HG03045 (cell line): ENCODE results near the gene MCCC1.
"Not testable (repeated sequence)": the region's sequence is repeated elsewhere in the genome, so short reads cannot be mapped to it uniquely, and the experiment has no call there.

ENCODE experiments used
- ATAC-seq: cut with Tn5 transposase; IDR thresholded peaks from one replicate; pipeline ENCODE4 v1.9.1; 2021; ENCODE audit warnings: mild to moderate bottlenecking, moderate library complexity; ENCODE audit not compliant: unreplicated experiment

The MCCC1 gene

GRCh38 chr3:183106635-183107034 is 7.3 kb upstream of the MCCC1 start:
- ATAC-seq, result no peak

- ATAC-seq, result not testable (repeated sequence)
Observed at GRCh38 chr3:183103950-183104349, 4.7 kb upstream of the MCCC1 start.

DNA sequence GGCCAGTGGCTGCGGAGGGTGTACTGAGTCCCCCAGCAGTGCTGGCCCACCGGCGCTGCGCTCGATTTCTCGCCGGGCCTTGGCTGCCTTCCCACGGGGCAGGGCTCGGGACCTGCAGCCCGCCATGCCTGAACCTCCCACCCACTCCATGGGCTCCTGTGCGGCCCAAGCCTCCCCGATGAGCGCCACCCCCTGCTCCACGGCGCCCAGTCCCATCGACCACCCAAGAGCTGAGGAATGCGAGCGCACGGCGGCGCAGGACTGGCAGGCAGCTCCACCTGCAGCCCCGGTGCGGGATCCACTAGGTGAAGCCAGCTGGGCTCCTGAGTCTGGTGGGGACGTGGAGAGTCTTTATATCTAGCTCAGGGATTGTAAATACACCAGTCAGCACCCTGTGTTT is 1.7 kb upstream of the MCCC1 start:
- ATAC-seq, result not testable (repeated sequence)

DNA sequence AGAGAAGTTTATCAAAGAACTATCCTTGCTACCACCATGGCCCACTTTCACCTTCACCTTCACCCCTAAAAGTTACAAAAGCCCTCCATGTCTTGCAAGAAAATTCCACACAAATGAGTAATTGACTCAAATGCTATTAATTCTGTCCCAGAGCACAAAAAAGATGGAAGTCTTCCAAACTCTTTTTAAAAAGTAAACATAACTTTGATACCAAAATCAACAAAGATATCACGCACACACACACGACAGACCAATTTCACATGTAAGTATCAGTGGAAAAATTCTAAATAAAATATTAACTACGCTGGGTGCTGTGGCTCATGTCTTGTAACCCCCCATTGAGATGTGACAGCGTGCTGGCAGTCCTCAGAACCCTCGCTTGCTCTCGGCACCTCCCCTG is 1.1 kb upstream of the MCCC1 start:
- ATAC-seq, result no peak

- no peak for ATAC-seq
Observed at GRCh38 chr3:183099838-183100204, 525 bp upstream of the MCCC1 start.

- ATAC-seq, result no peak
Observed at GRCh38 chr3:183098536-183099025, 715 bp downstream of the MCCC1 start.

DNA sequence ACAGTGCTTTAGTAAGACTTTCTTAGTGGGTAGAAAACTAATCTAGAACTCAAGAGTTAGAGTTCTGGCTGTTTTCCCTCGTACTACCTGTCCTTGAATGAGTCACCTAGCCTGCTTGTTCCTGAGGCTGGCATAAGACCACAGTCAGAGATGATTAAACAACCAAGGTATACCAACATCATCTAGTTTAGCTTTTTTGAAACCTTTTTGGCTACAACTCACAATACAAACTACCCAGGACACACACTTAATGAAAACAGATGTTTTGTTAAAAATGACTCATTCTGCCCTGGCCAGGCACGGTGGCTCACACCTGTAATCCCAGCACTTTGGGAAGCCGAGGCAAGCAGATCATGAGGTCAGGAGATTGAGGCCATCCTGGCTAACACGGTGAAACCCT is 4.6 kb downstream of the MCCC1 start:
- no peak for ATAC-seq

GRCh38 chr3:183092256-183092655 is 7.0 kb downstream of the MCCC1 start:
- no peak for ATAC-seq

GRCh38 chr3:183087184-183087583 is 12.1 kb downstream of the MCCC1 start:
- ATAC-seq, result no peak

DNA sequence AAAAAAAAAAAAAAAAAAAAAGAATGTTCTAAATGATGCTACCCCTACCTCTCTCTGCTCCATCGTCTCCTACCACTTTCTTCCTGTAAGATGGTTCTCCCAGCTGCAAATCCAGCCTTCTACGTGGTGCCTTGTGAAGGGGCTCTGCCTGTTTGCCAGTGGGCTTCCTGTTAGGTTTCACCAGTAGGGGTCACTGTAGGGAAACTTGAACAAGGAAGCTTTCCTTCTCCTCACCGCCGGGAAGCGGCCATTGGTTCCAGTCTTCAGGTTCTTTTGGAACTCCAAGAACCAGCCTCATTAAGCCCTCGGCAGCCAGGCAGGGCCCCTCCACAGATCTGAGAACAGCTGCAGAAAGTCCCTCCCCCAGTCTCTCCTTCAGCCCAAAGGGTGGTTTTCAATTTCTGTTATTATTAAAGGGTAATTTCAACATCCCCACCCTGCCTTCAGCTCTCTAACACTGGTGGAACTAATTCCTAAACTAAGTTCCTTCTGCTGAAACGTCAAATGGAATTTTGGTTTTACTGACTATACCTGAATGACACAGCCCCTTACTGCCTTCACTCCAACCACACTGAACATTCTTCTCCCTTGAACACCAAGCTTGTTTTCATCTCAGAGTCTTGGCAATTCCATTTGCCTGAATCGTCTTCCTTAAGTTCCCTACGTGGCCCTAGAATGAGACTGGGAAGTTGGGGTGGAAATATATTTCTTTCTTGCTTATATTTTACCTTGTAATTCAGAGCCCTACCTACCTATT is 13.5 kb downstream of the MCCC1 start:
- ATAC-seq, result no peak

GRCh38 chr3:183082355-183082915 is 16.9 kb downstream of the MCCC1 start:
- no peak for ATAC-seq

GRCh38 chr3:183081459-183082183 is 17.7 kb downstream of the MCCC1 start:
- no peak for ATAC-seq

DNA sequence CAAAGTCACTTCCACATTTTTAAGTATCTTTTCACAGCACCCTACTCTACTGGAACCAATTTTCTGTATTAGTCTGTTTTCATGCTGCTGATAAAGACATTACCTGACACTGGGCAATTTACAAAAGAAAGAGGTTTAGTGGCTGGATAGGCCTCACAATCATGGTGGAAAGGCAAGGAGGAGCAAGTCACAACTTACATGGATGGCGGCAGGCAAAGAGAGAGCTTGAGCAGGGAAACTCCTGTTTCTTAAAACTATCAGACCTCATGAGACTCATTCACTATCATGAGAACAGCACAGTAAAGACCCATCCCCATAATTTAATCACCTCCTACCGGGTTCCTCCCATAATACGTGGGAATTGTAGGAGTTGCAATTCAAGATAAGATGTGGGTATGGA is 18.7 kb downstream of the MCCC1 start:
- no peak for ATAC-seq

- no peak for ATAC-seq
Observed at GRCh38 chr3:183074881-183075280, 24.4 kb downstream of the MCCC1 start.

DNA sequence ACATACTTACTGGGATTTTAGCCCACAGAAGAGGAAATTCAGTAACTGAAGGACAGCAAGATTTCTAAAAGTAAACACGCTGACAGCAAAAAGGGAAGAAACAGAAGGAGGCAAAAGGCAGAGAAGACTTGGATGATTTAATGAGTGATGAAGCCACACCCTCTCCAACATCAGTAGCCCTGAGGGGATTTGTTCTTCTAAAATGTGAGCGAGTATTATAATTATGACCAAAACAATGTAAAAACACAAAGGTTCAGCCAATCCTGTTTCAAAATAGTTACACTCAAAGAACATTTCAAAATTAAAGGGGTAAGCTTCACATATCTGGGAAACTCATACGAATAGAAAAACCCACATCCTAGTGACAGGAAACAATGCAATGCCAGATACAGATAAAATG is 25.0 kb downstream of the MCCC1 start:
- no peak for ATAC-seq

- ATAC-seq, result no peak
Observed at GRCh38 chr3:183073839-183074238, 25.5 kb downstream of the MCCC1 start.

- no peak for ATAC-seq
Observed at GRCh38 chr3:183070892-183071291, 28.4 kb downstream of the MCCC1 start.

GRCh38 chr3:183069086-183069485 is 30.2 kb downstream of the MCCC1 start:
- ATAC-seq, result no peak

DNA sequence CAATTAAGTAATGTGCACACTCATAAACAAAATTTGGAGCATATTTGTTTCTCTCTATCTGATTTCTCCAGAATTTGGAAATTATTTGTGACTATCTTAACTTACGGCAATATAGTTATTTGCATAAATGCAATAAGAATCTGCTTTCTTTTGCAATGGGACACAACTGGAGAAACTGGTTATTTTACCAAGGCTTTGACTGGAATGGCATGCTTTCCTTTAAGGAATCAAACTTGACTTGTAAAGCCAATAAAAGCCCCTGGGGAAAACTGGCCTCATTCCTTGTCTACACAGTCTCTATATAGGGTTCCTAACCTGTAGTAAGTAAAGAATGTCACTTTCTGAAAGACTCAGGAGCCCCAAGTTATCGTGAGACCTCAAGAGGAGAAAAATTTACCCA is 32.4 kb downstream of the MCCC1 start:
- not testable (repeated sequence) for ATAC-seq

DNA sequence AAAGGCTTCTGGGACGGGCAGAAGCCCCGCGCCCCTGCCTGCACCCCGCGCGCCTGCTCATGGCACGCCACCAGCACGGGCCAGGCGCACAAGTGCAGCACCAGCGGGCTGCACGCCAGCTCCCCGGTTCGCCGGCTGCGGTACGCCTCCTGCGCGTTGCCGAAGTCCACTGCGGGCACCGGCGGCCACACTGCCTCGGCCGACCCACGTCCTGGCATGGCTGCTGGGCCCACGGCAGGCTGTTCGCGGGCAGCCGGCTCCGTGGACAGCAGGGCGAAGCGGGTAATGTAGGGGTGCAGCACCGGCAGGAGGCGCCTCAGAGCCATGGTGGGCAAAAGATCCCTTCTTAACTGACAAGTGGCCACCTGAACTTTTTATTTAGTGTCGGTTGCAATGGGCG is 34.8 kb downstream of the MCCC1 start:
- ATAC-seq, result no peak

- no peak for ATAC-seq
Observed at GRCh38 chr3:183061391-183062172, 37.7 kb downstream of the MCCC1 start.
